ENCODE data around the gene OXCT1.

The OXCT1 gene

GRCh38 chr5:41681840-41682239 is 188.4 kb downstream of the OXCT1 start:
- no CpG with 5 or more reads among the region's 1 CpG for WGBS (ENCODE audit: extremely low coverage, insufficient coverage, low lambda C conversion rate)
- Histone ChIP-seq H3K27me3 (ENCODE audit: insufficient read depth, low read length, poor library complexity) (no peaks in the 10 kb centered on the region), H2AK5ac (ENCODE audit: low read length) (no peak overlapping the region), H4K5ac (ENCODE audit: low read length) (no peak overlapping the region), H2BK5ac (ENCODE audit: low read length) (no peak overlapping the region), H3K18ac (ENCODE audit: low read length) (no peak overlapping the region), H3K27ac (ENCODE audit: low read depth, low read length) (no peak overlapping the region), H3K4me3 (ENCODE audit: low read length) (no peak overlapping the region), H3K9ac (ENCODE audit: low read length) (no peak overlapping the region), H2BK120ac (ENCODE audit: low read depth, low read length) (no peak overlapping the region), H3K79me1 (ENCODE audit: low read length) (no peaks in the 10 kb centered on the region), H2BK15ac (replicated peaks; ENCODE audit: low read depth) (no peak overlapping the region), H3K4me2 (ENCODE audit: low read length) (no peak overlapping the region), H3K56ac (ENCODE audit: low read length) (no peak overlapping the region), H3K36me3 (ENCODE audit: control insufficient read depth, insufficient read depth, low read length) (no peaks in the 10 kb centered on the region), H4K8ac (ENCODE audit: low read depth, low read length) (no peak overlapping the region), H3K4ac (ENCODE audit: low read depth, low read length) (no peak overlapping the region), H3K4me1 (ENCODE audit: control insufficient read depth, low read depth, low read length) (no peaks in the 10 kb centered on the region), H3K79me2 (ENCODE audit: control insufficient read depth, insufficient read depth, low read length) (no peaks in the 10 kb centered on the region), H3K23ac (ENCODE audit: low read length) (no peak overlapping the region)
- DNase-seq, result no peak
